ENCODE results near the gene DENND1A. TPM values are rescaled to one million over a fixed set of nuclear protein-coding genes. Genes with fewer than 3 reads are reported as not detected.

The DENND1A gene
- total RNA-seq, 1 donor from 2014 or later: 12.7 TPM

DNA sequence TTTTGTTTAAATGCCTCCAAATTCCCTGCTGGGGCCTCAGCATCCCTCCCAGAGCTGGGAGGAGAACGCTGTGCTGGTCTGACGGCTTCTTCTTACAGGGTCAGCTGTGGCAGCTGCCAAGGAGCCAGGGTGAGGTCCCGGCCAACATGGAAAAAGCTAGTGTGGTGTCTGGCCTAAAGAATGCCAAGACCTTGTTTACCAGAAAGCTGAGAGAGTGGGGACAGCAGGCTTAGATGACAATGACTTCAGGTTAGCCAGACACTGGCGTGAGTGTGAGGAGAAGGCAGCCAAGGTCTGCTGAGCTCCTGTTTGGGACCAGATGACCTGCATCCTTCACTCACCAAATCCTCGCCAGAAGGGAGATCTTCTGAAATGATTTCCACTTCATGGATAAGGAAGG lies 461.4 kb downstream of the DENND1A start:
- Histone ChIP-seq H4K20me1 (ENCODE audit: insufficient read depth, low read length) (peaks cover 6% of the 10 kb centered on the region), H3K36me3 (ENCODE audit: insufficient read depth, low read length) (no peaks in the 10 kb centered on the region), H3K4me2 (ENCODE audit: low read length) (no peak overlapping the region), H3K79me2 (ENCODE audit: insufficient read depth, low read length) (no peaks in the 10 kb centered on the region), H3K9me3 (ENCODE audit: insufficient read depth, low read depth, low read length) (no peaks in the 10 kb centered on the region), H3K9ac (ENCODE audit: low read length) (no peak overlapping the region), H3K27ac (ENCODE audit: low read depth, low read length) (no peak overlapping the region), H3K4me3 (ENCODE audit: insufficient read depth, low read depth, low read length) (no peak overlapping the region), H3K27me3 (ENCODE audit: insufficient read depth, low read length) (no peaks in the 10 kb centered on the region), H3K4me1 (ENCODE audit: insufficient read depth, low read length) (no peaks in the 10 kb centered on the region), H2AFZ (ENCODE audit: low read depth, low read length) (no peak overlapping the region)
- no peak overlapping the region for H3K27ac Mint-ChIP-seq (ENCODE audit: unreplicated experiment)
- H3K4me1 Mint-ChIP-seq (ENCODE audit: low read depth, unreplicated experiment): no peaks in the 10 kb centered on the region
- no peak overlapping the region for H3K4me3 Mint-ChIP-seq (ENCODE audit: unreplicated experiment)
- H3K27me3 Mint-ChIP-seq (ENCODE audit: low read depth, unreplicated experiment): peaks cover 18% of the 10 kb centered on the region
- FAIRE-seq: no peak
- H3K36me3 Mint-ChIP-seq (ENCODE audit: low read depth, unreplicated experiment): no peaks in the 10 kb centered on the region
- no peak for DNase-seq (ENCODE audit: low read depth)
- no peaks in the 10 kb centered on the region for H3K9me3 Mint-ChIP-seq (ENCODE audit: unreplicated experiment)
- TF ChIP-seq, protein P1, sequence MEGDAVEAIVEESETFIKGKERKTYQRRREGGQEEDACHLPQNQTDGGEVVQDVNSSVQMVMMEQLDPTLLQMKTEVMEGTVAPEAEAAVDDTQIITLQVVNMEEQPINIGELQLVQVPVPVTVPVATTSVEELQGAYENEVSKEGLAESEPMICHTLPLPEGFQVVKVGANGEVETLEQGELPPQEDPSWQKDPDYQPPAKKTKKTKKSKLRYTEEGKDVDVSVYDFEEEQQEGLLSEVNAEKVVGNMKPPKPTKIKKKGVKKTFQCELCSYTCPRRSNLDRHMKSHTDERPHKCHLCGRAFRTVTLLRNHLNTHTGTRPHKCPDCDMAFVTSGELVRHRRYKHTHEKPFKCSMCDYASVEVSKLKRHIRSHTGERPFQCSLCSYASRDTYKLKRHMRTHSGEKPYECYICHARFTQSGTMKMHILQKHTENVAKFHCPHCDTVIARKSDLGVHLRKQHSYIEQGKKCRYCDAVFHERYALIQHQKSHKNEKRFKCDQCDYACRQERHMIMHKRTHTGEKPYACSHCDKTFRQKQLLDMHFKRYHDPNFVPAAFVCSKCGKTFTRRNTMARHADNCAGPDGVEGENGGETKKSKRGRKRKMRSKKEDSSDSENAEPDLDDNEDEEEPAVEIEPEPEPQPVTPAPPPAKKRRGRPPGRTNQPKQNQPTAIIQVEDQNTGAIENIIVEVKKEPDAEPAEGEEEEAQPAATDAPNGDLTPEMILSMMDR (IDR thresholded peaks at IDR 0.05; ENCODE audit: insufficient read depth, low read depth, low read length): no peak
- no peak for TF ChIP-seq EZH2 (IDR thresholded peaks at IDR 0.05; ENCODE audit: insufficient read depth, low read length)

DNA sequence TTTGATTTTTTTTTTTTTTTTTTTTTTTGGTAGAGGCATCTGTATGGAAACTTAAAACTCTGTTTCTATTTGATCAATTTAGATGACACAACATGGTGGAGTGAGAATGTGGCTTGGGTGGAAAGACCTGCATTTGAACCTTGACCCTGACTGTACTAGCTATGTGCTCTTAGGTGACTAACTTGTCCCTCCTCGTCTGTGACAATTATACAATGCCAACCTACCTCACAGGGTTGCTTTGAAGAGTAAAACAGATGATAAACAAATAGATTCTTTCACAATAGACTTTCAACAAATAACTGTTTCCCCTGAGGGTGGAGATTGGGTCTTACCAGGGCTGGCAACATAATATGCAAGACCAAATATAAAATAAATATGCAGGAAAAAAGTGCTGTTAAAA lies 464.6 kb downstream of the DENND1A start:
- DNase-seq (ENCODE audit: low read depth) (no peak), FAIRE-seq (no peak)
- Mint-ChIP-seq H3K9me3 (ENCODE audit: unreplicated experiment) (no peaks in the 10 kb centered on the region), H3K4me3 (ENCODE audit: unreplicated experiment) (no peak overlapping the region), H3K27ac (ENCODE audit: unreplicated experiment) (no peak overlapping the region), H3K36me3 (ENCODE audit: low read depth, unreplicated experiment) (no peaks in the 10 kb centered on the region), H3K27me3 (ENCODE audit: low read depth, unreplicated experiment) (peaks cover 4% of the 10 kb centered on the region), H3K4me1 (ENCODE audit: low read depth, unreplicated experiment) (no peaks in the 10 kb centered on the region)
- Histone ChIP-seq H2AFZ (ENCODE audit: low read depth, low read length) (no peak overlapping the region), H3K4me2 (ENCODE audit: low read length) (no peak overlapping the region), H3K4me1 (ENCODE audit: insufficient read depth, low read length) (no peaks in the 10 kb centered on the region), H4K20me1 (ENCODE audit: insufficient read depth, low read length) (peaks cover 6% of the 10 kb centered on the region), H3K9ac (ENCODE audit: low read length) (no peak overlapping the region), H3K27me3 (ENCODE audit: insufficient read depth, low read length) (no peaks in the 10 kb centered on the region), H3K36me3 (ENCODE audit: insufficient read depth, low read length) (no peaks in the 10 kb centered on the region), H3K27ac (ENCODE audit: low read depth, low read length) (no peak overlapping the region), H3K79me2 (ENCODE audit: insufficient read depth, low read length) (no peaks in the 10 kb centered on the region), H3K4me3 (ENCODE audit: insufficient read depth, low read depth, low read length) (no peak overlapping the region), H3K9me3 (ENCODE audit: insufficient read depth, low read depth, low read length) (no peaks in the 10 kb centered on the region)
- no peak for TF ChIP-seq EZH2 (IDR thresholded peaks at IDR 0.05; ENCODE audit: insufficient read depth, low read length)
- TF ChIP-seq, protein P1 (IDR thresholded peaks at IDR 0.05; ENCODE audit: insufficient read depth, low read depth, low read length): no peak

DNA sequence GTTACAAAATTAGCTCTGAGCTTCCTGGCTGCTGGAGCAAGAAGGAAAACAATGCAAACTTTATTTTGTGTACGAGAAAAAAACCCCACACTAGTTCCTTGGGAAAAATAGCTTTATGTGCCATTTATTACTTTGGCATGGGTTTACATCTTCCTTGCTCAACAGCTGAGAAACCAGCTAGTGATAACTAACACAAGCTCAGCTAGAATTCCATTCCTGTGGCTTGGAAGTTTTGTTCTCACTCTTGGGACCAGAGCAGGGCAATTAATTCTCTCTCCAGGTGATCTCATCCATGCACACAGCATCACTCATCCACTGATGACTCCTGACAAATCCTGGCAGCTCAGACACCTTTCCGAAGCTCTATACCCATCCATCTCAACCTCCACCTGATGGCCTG lies 469.8 kb downstream of the DENND1A start:
- DNase-seq (ENCODE audit: low read depth) (peak; percentile 10), FAIRE-seq (no peak)
- Mint-ChIP-seq H3K27me3 (ENCODE audit: low read depth, unreplicated experiment) (peaks cover 2% of the 10 kb centered on the region), H3K4me3 (ENCODE audit: unreplicated experiment) (no peak overlapping the region), H3K9me3 (ENCODE audit: unreplicated experiment) (no peaks in the 10 kb centered on the region), H3K27ac (ENCODE audit: unreplicated experiment) (no peak overlapping the region), H3K36me3 (ENCODE audit: low read depth, unreplicated experiment) (peaks cover 3% of the 10 kb centered on the region), H3K4me1 (ENCODE audit: low read depth, unreplicated experiment) (no peaks in the 10 kb centered on the region)
- Histone ChIP-seq H3K36me3 (ENCODE audit: insufficient read depth, low read length) (no peaks in the 10 kb centered on the region), H3K9ac (ENCODE audit: low read length) (no peak overlapping the region), H4K20me1 (ENCODE audit: insufficient read depth, low read length) (no peaks in the 10 kb centered on the region), H3K4me1 (ENCODE audit: insufficient read depth, low read length) (no peaks in the 10 kb centered on the region), H3K79me2 (ENCODE audit: insufficient read depth, low read length) (no peaks in the 10 kb centered on the region), H3K4me2 (ENCODE audit: low read length) (no peak overlapping the region), H3K4me3 (ENCODE audit: insufficient read depth, low read depth, low read length) (no peak overlapping the region), H2AFZ (ENCODE audit: low read depth, low read length) (no peak overlapping the region), H3K9me3 (ENCODE audit: insufficient read depth, low read depth, low read length) (no peaks in the 10 kb centered on the region), H3K27me3 (ENCODE audit: insufficient read depth, low read length) (no peaks in the 10 kb centered on the region), H3K27ac (ENCODE audit: low read depth, low read length) (no peak overlapping the region)
- TF ChIP-seq EZH2 (IDR thresholded peaks at IDR 0.05; ENCODE audit: insufficient read depth, low read length): no peak
- TF ChIP-seq, protein P1 (IDR thresholded peaks at IDR 0.05; ENCODE audit: insufficient read depth, low read depth, low read length): no peak

Data from astrocyte (in vitro differentiated cells and primary cell).